ES-I3 (cell line): Measurements from ENCODE around the gene CKS2.
A peak's percentile ranks its signal among the peaks of the same experiment; 100 is the strongest.
"Not testable (repeated sequence)": the region's sequence is repeated elsewhere in the genome, so short reads cannot be mapped to it uniquely, and the experiment has no call there.

Source experiments
- H3K36me3 ChIP-seq: 2 replicates; pipeline ENCODE4 v1.6.1; 2013; ENCODE audit warnings: mild to moderate bottlenecking, low read length, control low read depth, moderate library complexity; ENCODE audit not compliant: insufficient read depth
- H3K4me1 ChIP-seq: 2 replicates; pipeline ENCODE4 v1.6.1; 2013; ENCODE audit warnings: mild to moderate bottlenecking, control low read depth, low read length; ENCODE audit not compliant: insufficient read depth
- H3K9ac ChIP-seq: 2 replicates; pipeline ENCODE4 v1.6.1; 2013; ENCODE audit warnings: low read depth, mild to moderate bottlenecking, low read length, moderate library complexity
- H3K9me3 ChIP-seq: 2 replicates; pipeline ENCODE4 v1.6.1; 2013; ENCODE audit warnings: mild to moderate bottlenecking, low read length, moderate library complexity; ENCODE audit not compliant: control insufficient read depth, insufficient read depth

The CKS2 gene

GRCh38 chr9:89310475-89311345 is at the start of gene CKS2:
TSS of gene CKS2 (plus strand) at chr9:89311195. CDS start at chr9:89311293, 98 bp downstream.
- H3K9me3 ChIP-seq, result no peaks in the 10 kb centered on the region
- peaks cover 3% of the 10 kb centered on the region; the same call in 1 of the 2 replicates for H3K36me3 ChIP-seq
- H3K4me1 ChIP-seq, result peaks cover 7% of the 10 kb centered on the region
- peak within 1 kb of the TSS; percentile 98 for H3K9ac ChIP-seq

GRCh38 chr9:89273528-89274279 is 37.3 kb upstream of the CKS2 start:
- Histone ChIP-seq H3K9me3 (peaks cover 26% of the 10 kb centered on the region), H3K4me1 (no peaks in the 10 kb centered on the region), H3K9ac (no peak overlapping the region), H3K36me3 (no peaks in the 10 kb centered on the region)

- Histone ChIP-seq H3K9ac (no peak overlapping the region), H3K36me3 (no peaks in the 10 kb centered on the region), H3K4me1 (no peaks in the 10 kb centered on the region), H3K9me3 (peaks cover 26% of the 10 kb centered on the region)
Observed at GRCh38 chr9:89274838-89275237, 36.2 kb upstream of the CKS2 start.

- not testable (repeated sequence) for H3K4me1 ChIP-seq, H3K36me3 ChIP-seq, H3K9ac ChIP-seq
- peaks cover 26% of the 10 kb centered on the region for H3K9me3 ChIP-seq
Observed at GRCh38 chr9:89276040-89276439, 35.0 kb upstream of the CKS2 start.

- Histone ChIP-seq H3K4me1 (no peaks in the 10 kb centered on the region), H3K36me3 (no peaks in the 10 kb centered on the region), H3K9ac (no peak overlapping the region), H3K9me3 (peaks cover 26% of the 10 kb centered on the region)
Observed at GRCh38 chr9:89277043-89277442, 34.0 kb upstream of the CKS2 start.

GRCh38 chr9:89277454-89277853 is 33.5 kb upstream of the CKS2 start:
- peaks cover 26% of the 10 kb centered on the region for H3K9me3 ChIP-seq
- H3K4me1 ChIP-seq, result no peaks in the 10 kb centered on the region
- H3K36me3 ChIP-seq, result no peaks in the 10 kb centered on the region
- no peak overlapping the region for H3K9ac ChIP-seq

- H3K9ac ChIP-seq, result no peak overlapping the region
- no peaks in the 10 kb centered on the region for H3K36me3 ChIP-seq
- no peaks in the 10 kb centered on the region for H3K4me1 ChIP-seq
- peaks cover 16% of the 10 kb centered on the region; the same call in 1 of the 2 replicates for H3K9me3 ChIP-seq
Observed at GRCh38 chr9:89278551-89278950, 32.4 kb upstream of the CKS2 start.

- Histone ChIP-seq H3K4me1 (no peaks in the 10 kb centered on the region), H3K9ac (no peak overlapping the region), H3K9me3 (peaks cover 15% of the 10 kb centered on the region; the same call in 1 of the 2 replicates), H3K36me3 (no peaks in the 10 kb centered on the region)
Observed at GRCh38 chr9:89278997-89279739, 31.8 kb upstream of the CKS2 start.

GRCh38 chr9:89281106-89281505 is 29.9 kb upstream of the CKS2 start:
- Histone ChIP-seq H3K4me1 (no peaks in the 10 kb centered on the region), H3K36me3 (no peaks in the 10 kb centered on the region), H3K9me3 (peaks cover 5% of the 10 kb centered on the region; the same call in 1 of the 2 replicates), H3K9ac (no peak overlapping the region)

GRCh38 chr9:89282248-89282968 is 28.6 kb upstream of the CKS2 start:
- H3K9me3 ChIP-seq, H3K9ac ChIP-seq, H3K4me1 ChIP-seq, H3K36me3 ChIP-seq: not testable (repeated sequence)

- no peaks in the 10 kb centered on the region for H3K9me3 ChIP-seq
- no peaks in the 10 kb centered on the region for H3K4me1 ChIP-seq
- H3K9ac ChIP-seq, result no peak overlapping the region
- no peaks in the 10 kb centered on the region for H3K36me3 ChIP-seq
Observed at GRCh38 chr9:89284076-89284475, 26.9 kb upstream of the CKS2 start.

GRCh38 chr9:89291741-89292140 is 19.3 kb upstream of the CKS2 start:
- no peaks in the 10 kb centered on the region for H3K4me1 ChIP-seq
- peaks cover 5% of the 10 kb centered on the region; the same call in 1 of the 2 replicates for H3K9me3 ChIP-seq
- H3K36me3 ChIP-seq, result no peaks in the 10 kb centered on the region
- no peak overlapping the region for H3K9ac ChIP-seq

- H3K9me3 ChIP-seq, result peaks cover 5% of the 10 kb centered on the region; the same call in 1 of the 2 replicates
- no peak overlapping the region for H3K9ac ChIP-seq
Observed at GRCh38 chr9:89293014-89293413, 18.0 kb upstream of the CKS2 start.

GRCh38 chr9:89295400-89295799 is 15.6 kb upstream of the CKS2 start:
- Histone ChIP-seq H3K36me3 (no peaks in the 10 kb centered on the region), H3K4me1 (no peaks in the 10 kb centered on the region), H3K9me3 (peaks cover 5% of the 10 kb centered on the region; the same call in 1 of the 2 replicates), H3K9ac (no peak overlapping the region)

More at GRCh38 chr9:89293014-89293413, 18.0 kb upstream of the CKS2 start:
- no peaks in the 10 kb centered on the region for H3K4me1 ChIP-seq
- no peaks in the 10 kb centered on the region for H3K36me3 ChIP-seq
